ENCODE measurements around the gene MPHOSPH9.

MPHOSPH9 gene

DNA sequence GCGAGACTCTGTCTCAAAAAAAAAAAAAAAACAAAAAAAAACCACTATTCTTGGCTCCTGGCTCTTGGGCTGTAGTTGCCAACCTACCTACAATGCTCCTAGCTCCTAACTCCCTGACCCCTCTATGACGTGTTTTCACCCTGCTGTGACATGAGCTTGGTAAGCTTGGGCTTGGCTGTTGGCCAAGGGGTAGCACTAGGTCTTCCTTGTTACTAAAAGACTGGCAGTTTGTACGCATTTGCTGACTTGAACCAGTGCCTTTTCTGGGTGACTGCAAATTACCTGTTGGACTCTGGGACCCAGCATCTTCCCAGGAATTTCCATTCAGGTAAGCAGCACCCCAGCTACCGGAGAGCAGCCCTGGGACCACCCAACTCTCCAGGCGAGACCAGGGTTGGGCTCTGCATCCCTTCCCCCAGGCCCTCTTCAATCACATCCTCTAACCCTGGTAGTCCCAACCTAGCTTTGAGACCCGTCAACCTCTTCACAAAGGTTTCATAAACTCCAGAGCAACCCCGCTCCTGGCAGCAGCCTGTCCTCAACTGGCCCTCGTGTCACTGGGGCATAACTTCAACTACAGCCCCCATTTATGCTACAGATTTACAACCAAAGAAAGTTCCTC is 30.4 kb upstream of the MPHOSPH9 start:
- TF ChIP-seq EZH2phosphoT487 (IDR thresholded peaks at IDR 0.05; ENCODE audit: low read depth): no peak
- no peak overlapping the region for H2AFZ ChIP-seq (ENCODE audit: low read depth, low read length)
- no peaks in the 10 kb centered on the region for H3K9me3 ChIP-seq (ENCODE audit: insufficient read depth, low read length)
- H4K20me1 ChIP-seq (ENCODE audit: insufficient read depth, low read length): no peaks in the 10 kb centered on the region
- no peaks in the 10 kb centered on the region for H3K79me2 ChIP-seq (ENCODE audit: low read length)
- H3K36me3 ChIP-seq (replicated peaks; ENCODE audit: low read depth, low read length): peaks cover 7% of the 10 kb centered on the region
- no peaks in the 10 kb centered on the region for H3K27me3 ChIP-seq (ENCODE audit: low read depth, low read length)
- H3K27ac ChIP-seq (ENCODE audit: low read length): no peak overlapping the region
- H3K4me2 ChIP-seq (ENCODE audit: low read length): no peak overlapping the region
- H3K4me1 ChIP-seq (ENCODE audit: low read length): no peaks in the 10 kb centered on the region
- no peak overlapping the region for H3K4me3 ChIP-seq (ENCODE audit: low read length)
- no peak overlapping the region for H3K9ac ChIP-seq (ENCODE audit: low read length)

GRCh38 chr12:123261196-123261595 is 28.3 kb upstream of the MPHOSPH9 start:
- Histone ChIP-seq H3K9ac (ENCODE audit: low read length) (no peak overlapping the region), H3K4me1 (ENCODE audit: low read length) (no peaks in the 10 kb centered on the region), H2AFZ (ENCODE audit: low read depth, low read length) (no peak overlapping the region), H3K9me3 (ENCODE audit: insufficient read depth, low read length) (no peaks in the 10 kb centered on the region), H3K27me3 (ENCODE audit: low read depth, low read length) (no peaks in the 10 kb centered on the region), H3K27ac (ENCODE audit: low read length) (no peak overlapping the region), H3K4me2 (ENCODE audit: low read length) (no peak overlapping the region), H3K36me3 (replicated peaks; ENCODE audit: low read depth, low read length) (peaks cover 10% of the 10 kb centered on the region), H3K4me3 (ENCODE audit: low read length) (no peak overlapping the region), H4K20me1 (ENCODE audit: insufficient read depth, low read length) (no peaks in the 10 kb centered on the region), H3K79me2 (ENCODE audit: low read length) (no peaks in the 10 kb centered on the region)
- no peak for TF ChIP-seq EZH2phosphoT487 (IDR thresholded peaks at IDR 0.05; ENCODE audit: low read depth)
- TF ChIP-seq, protein P1, sequence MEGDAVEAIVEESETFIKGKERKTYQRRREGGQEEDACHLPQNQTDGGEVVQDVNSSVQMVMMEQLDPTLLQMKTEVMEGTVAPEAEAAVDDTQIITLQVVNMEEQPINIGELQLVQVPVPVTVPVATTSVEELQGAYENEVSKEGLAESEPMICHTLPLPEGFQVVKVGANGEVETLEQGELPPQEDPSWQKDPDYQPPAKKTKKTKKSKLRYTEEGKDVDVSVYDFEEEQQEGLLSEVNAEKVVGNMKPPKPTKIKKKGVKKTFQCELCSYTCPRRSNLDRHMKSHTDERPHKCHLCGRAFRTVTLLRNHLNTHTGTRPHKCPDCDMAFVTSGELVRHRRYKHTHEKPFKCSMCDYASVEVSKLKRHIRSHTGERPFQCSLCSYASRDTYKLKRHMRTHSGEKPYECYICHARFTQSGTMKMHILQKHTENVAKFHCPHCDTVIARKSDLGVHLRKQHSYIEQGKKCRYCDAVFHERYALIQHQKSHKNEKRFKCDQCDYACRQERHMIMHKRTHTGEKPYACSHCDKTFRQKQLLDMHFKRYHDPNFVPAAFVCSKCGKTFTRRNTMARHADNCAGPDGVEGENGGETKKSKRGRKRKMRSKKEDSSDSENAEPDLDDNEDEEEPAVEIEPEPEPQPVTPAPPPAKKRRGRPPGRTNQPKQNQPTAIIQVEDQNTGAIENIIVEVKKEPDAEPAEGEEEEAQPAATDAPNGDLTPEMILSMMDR (IDR thresholded peaks at IDR 0.05; ENCODE audit: low read depth, low read length): no peak

DNA sequence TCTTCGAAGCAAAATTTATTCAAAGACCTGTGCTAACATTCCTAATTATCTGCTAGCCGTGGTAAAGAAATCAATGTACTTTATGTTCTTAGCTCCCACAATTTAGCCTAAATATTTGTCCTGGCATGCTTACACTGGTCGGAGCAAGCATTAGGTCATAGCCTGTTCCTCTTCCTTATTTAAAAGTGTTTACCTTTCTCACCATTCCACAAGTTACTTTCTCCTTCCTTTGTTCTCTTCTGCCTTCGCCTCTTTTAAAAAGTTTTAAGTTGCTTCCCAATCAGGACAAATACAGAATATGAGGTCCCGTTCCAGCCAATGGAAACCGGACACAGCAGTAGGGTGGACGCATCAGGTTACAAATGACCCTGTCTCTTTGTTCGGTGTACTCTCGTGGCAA is 27.1 kb upstream of the MPHOSPH9 start:
- H3K4me2 ChIP-seq (ENCODE audit: low read length): no peak overlapping the region
- no peaks in the 10 kb centered on the region for H3K79me2 ChIP-seq (ENCODE audit: low read length)
- H4K20me1 ChIP-seq (ENCODE audit: insufficient read depth, low read length): no peaks in the 10 kb centered on the region
- peaks cover 13% of the 10 kb centered on the region for H3K36me3 ChIP-seq (replicated peaks; ENCODE audit: low read depth, low read length)
- TF ChIP-seq, protein P1 (IDR thresholded peaks at IDR 0.05; ENCODE audit: low read depth, low read length): no peak
- TF ChIP-seq EZH2phosphoT487 (IDR thresholded peaks at IDR 0.05; ENCODE audit: low read depth): no peak
- H2AFZ ChIP-seq (ENCODE audit: low read depth, low read length): no peak overlapping the region
- H3K4me1 ChIP-seq (ENCODE audit: low read length): no peaks in the 10 kb centered on the region
- H3K9me3 ChIP-seq (ENCODE audit: insufficient read depth, low read length): no peaks in the 10 kb centered on the region
- no peak overlapping the region for H3K4me3 ChIP-seq (ENCODE audit: low read length)
- H3K27me3 ChIP-seq (ENCODE audit: low read depth, low read length): no peaks in the 10 kb centered on the region
- no peak overlapping the region for H3K27ac ChIP-seq (ENCODE audit: low read length)
- H3K9ac ChIP-seq (ENCODE audit: low read length): no peak overlapping the region

GRCh38 chr12:123258593-123258992 is 25.7 kb upstream of the MPHOSPH9 start:
- no peak overlapping the region for H3K9ac ChIP-seq (ENCODE audit: low read length)
- no peaks in the 10 kb centered on the region for H3K79me2 ChIP-seq (ENCODE audit: low read length)
- H3K27ac ChIP-seq (ENCODE audit: low read length): no peak overlapping the region
- H3K36me3 ChIP-seq (replicated peaks; ENCODE audit: low read depth, low read length): peaks cover 24% of the 10 kb centered on the region
- H3K4me1 ChIP-seq (ENCODE audit: low read length): no peaks in the 10 kb centered on the region
- H4K20me1 ChIP-seq (ENCODE audit: insufficient read depth, low read length): no peaks in the 10 kb centered on the region
- no peak overlapping the region for H3K4me3 ChIP-seq (ENCODE audit: low read length)
- no peak overlapping the region for H2AFZ ChIP-seq (ENCODE audit: low read depth, low read length)
- H3K4me2 ChIP-seq (ENCODE audit: low read length): no peak overlapping the region
- H3K27me3 ChIP-seq (ENCODE audit: low read depth, low read length): no peaks in the 10 kb centered on the region
- TF ChIP-seq, protein P1 (IDR thresholded peaks at IDR 0.05; ENCODE audit: low read depth, low read length): no peak
- TF ChIP-seq EZH2phosphoT487 (IDR thresholded peaks at IDR 0.05; ENCODE audit: low read depth): no peak
- no peaks in the 10 kb centered on the region for H3K9me3 ChIP-seq (ENCODE audit: insufficient read depth, low read length)
